Measurements from ENCODE around the gene CLDN7. TPM values are rescaled to one million over a fixed set of nuclear protein-coding genes. Genes with fewer than 3 reads are reported as not detected.

CLDN7 gene
- total RNA-seq, 6 experiments from 2014 or later: 0.43 to 3.0 (median 1.7) TPM

DNA sequence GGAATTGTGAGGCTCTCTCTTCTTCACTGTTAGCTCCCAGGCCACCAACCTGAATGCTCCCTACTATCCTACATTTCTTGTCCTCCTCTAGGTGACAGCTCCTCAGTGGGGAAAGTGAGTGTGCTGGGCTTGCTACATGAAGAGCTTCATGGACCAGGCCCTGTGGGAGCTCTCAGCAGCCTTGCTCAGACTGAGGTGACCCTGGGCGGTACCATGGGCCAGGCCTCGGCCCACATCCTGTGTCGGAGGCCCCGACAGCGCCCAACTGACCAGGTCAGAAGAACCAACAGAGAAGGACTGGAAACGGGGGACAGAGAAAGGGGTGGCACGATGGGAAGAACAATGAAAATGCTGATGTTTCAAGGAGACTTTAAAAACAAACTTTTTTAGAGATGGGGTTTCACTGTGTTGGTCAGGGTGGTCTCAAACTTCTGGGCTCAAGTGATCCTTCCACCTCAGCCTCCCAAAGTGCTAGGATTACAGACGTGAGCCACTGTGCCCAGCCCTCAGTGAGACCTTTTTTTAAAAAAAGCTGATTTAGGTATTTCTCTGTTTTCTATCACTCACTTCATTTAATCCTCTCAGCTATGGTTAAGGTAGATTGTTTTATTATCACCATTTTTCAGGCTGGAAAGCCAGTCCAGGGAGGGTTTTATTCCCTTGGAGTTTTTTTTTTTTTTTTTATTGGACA, 5.4 kb downstream of the CLDN7 start:
- DNase-seq: no peak
- no peak overlapping the region for H3K4me3 Mint-ChIP-seq
- H3K9me3 Mint-ChIP-seq: no peaks in the 10 kb centered on the region
- H3K4me1 Mint-ChIP-seq (ENCODE audit: low read depth): peaks cover 11% of the 10 kb centered on the region
- TF ChIP-seq CTCF (IDR thresholded peaks at IDR 0.05): no peak
- H3K36me3 Mint-ChIP-seq (ENCODE audit: low read depth): peaks cover 27% of the 10 kb centered on the region
- no peak overlapping the region for H3K27ac Mint-ChIP-seq
- peaks cover 1% of the 10 kb centered on the region for H3K27me3 Mint-ChIP-seq (ENCODE audit: insufficient read depth)

DNA sequence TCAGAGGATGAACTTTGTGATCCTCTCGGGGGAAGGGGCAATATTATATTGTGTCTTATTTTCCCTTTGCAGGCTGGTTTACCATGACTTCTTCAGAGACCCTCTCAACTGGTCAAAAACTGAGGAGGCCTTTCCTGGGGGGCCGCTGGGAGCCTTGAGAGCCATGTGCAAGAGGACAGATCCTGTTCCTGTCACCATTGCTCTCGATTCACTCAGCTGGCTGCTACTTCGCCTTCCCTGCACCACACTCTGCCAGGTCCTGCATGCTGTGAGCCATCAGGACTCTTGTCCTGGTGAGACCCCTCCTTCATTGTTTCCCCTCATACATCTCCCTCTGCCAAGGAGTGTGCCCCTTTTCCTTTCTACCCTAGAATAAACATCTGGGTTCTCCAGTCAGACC, 7.8 kb downstream of the CLDN7 start:
- no peaks in the 10 kb centered on the region; the same call in 1 of the 2 replicates for H3K27me3 Mint-ChIP-seq (ENCODE audit: insufficient read depth)
- no peak overlapping the region for H3K4me3 Mint-ChIP-seq
- no peaks in the 10 kb centered on the region for H3K9me3 Mint-ChIP-seq
- H3K36me3 Mint-ChIP-seq (ENCODE audit: low read depth): peaks cover 40% of the 10 kb centered on the region
- DNase-seq: no peak
- peaks cover 21% of the 10 kb centered on the region for H3K4me1 Mint-ChIP-seq (ENCODE audit: low read depth)
- no peak overlapping the region for H3K27ac Mint-ChIP-seq
- TF ChIP-seq CTCF (IDR thresholded peaks at IDR 0.05): no peak

GRCh38 chr17:7253082-7253481, 9.2 kb downstream of the CLDN7 start:
- Mint-ChIP-seq H3K27me3 (ENCODE audit: insufficient read depth) (no peaks in the 10 kb centered on the region; the same call in 1 of the 2 replicates), H3K4me3 (peak overlapping the region; percentile 92), H3K9me3 (no peaks in the 10 kb centered on the region), H3K27ac (peak overlapping the region; percentile 100), H3K4me1 (ENCODE audit: low read depth) (peaks cover 33% of the 10 kb centered on the region), H3K36me3 (ENCODE audit: low read depth) (peaks cover 45% of the 10 kb centered on the region)
- no peak for TF ChIP-seq CTCF (IDR thresholded peaks at IDR 0.05)
- no peak for DNase-seq

GRCh38 chr17:7252176-7253043, 9.9 kb downstream of the CLDN7 start, which contains the start of gene ELP5:
Gene ELP5, plus strand, starts transcription at chr17:7252215. Its CDS starts 336 bp downstream, at chr17:7252551.
- no peaks in the 10 kb centered on the region for H3K9me3 Mint-ChIP-seq
- peak within 1 kb of the TSS; percentile 100 for H3K27ac Mint-ChIP-seq
- H3K36me3 Mint-ChIP-seq (ENCODE audit: low read depth): peaks cover 45% of the 10 kb centered on the region
- peak; percentile 69 for TF ChIP-seq CTCF (IDR thresholded peaks at IDR 0.05)
- DNase-seq: peak; percentile 89
- H3K27me3 Mint-ChIP-seq (ENCODE audit: insufficient read depth): no peaks in the 10 kb centered on the region; the same call in 1 of the 2 replicates
- peaks cover 33% of the 10 kb centered on the region for H3K4me1 Mint-ChIP-seq (ENCODE audit: low read depth)
- peak within 1 kb of the TSS; percentile 92 for H3K4me3 Mint-ChIP-seq

DNA sequence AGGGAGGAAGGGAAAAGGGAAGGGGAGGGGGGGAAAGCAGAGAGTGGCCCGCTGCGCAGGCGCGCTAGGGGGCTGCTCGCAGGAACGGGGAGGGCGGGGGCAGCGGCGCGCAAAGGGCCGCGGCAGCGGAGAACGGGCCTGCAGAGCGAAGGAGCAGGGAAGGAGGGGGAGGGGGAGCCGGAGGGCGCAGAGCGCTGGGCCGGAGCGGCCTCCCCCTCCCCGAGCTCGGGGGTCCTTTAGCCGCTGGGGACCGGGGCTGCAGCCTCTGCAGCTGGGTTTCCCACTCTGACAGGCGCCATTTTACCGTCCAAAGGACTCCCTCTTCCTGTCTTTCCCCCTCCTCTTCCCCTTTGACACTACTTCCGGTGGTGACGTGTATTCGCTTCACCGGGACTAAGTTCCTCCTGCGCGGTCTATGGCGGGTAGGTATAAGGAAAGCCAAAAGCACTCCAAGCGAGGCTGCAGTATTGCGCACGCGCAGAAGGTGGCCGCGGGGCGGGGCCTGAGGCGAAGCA, 10.6 kb downstream of the CLDN7 start, which contains the start of gene CTDNEP1:
CTDNEP1 (minus strand) TSS at position 74 of the 515 bp plus-strand sequence. CDS start 438 bp downstream, outside the sequence.
- peak within 1 kb of the TSS; percentile 100 for H3K27ac Mint-ChIP-seq
- peaks cover 33% of the 10 kb centered on the region for H3K4me1 Mint-ChIP-seq (ENCODE audit: low read depth)
- TF ChIP-seq CTCF (IDR thresholded peaks at IDR 0.05): no peak
- DNase-seq: peak; percentile 100
- no peaks in the 10 kb centered on the region; the same call in 1 of the 2 replicates for H3K27me3 Mint-ChIP-seq (ENCODE audit: insufficient read depth)
- H3K9me3 Mint-ChIP-seq: no peaks in the 10 kb centered on the region
- H3K4me3 Mint-ChIP-seq: peak within 1 kb of the TSS; percentile 92
- H3K36me3 Mint-ChIP-seq (ENCODE audit: low read depth): peaks cover 40% of the 10 kb centered on the region
